IMR-90 (cell line): ENCODE data around the gene PGLYRP2. TPM values are rescaled to one million over a fixed set of nuclear protein-coding genes. Genes with fewer than 3 reads are reported as not detected.

Source experiments
- ATAC-seq: fragments of 200-7000 bp; cut with Tn5 transposase; 2 replicates; pipeline ENCODE4 v1.9.1; 2020; ENCODE audit warnings: low read depth, mild to moderate bottlenecking, moderate library complexity
- BruUV-seq: library from RNA; stranded (reverse); fragments of 400-500 nt; replicated peaks from 2 replicates; lab custom pipeline; 2021; lab: Mats Ljungman, UMichigan
- CTCF ChIA-PET: fragments of 300-600 bp; formaldehyde crosslinking; extraction: SDS; loops from one replicate; lab custom pipeline; 2021; ENCODE audit warnings: antibody characterized with exemption; lab: Yijun Ruan, JAX
- POLR2A ChIA-PET: fragments of 300-600 bp; sonication (Branson Sonifier 250); formaldehyde crosslinking; loops from one replicate; lab custom pipeline; 2022; ENCODE audit warnings: antibody characterized with exemption; ENCODE audit not compliant: unreplicated experiment; lab: Charles Lee
- DNase-seq: peaks from one replicate; pipeline ENCODE4 v3.0.0; 2013
- H2AFZ ChIP-seq: replicated peaks from 2 replicates; pipeline ENCODE3; 2013; ENCODE audit warnings: low read length, mild to moderate bottlenecking; ENCODE audit not compliant: poor library complexity
- H2AK5ac ChIP-seq: 2 replicates; pipeline ENCODE4 v1.6.1; 2013; ENCODE audit warnings: low read depth, low read length, inconsistent platforms
- H2AK9ac ChIP-seq: replicated peaks from 2 replicates; pipeline ENCODE3; 2013; ENCODE audit warnings: mild to moderate bottlenecking, low read depth, low read length, moderate library complexity; ENCODE audit not compliant: poor library complexity
- H2BK120ac ChIP-seq: 2 replicates; pipeline ENCODE4 v1.6.1; 2013; ENCODE audit warnings: low read depth, low read length, inconsistent platforms
- H2BK15ac ChIP-seq: 3 replicates; pipeline ENCODE4 v1.6.1; 2013; ENCODE audit warnings: low read depth, low read length, inconsistent platforms
- H2BK20ac ChIP-seq: 2 replicates; pipeline ENCODE4 v1.6.1; 2013; ENCODE audit warnings: low read depth, mild to moderate bottlenecking, inconsistent platforms, low read length, moderate library complexity
- H2BK5ac ChIP-seq: 2 replicates; pipeline ENCODE4 v1.6.1; 2013; ENCODE audit warnings: mild to moderate bottlenecking, low read depth, low read length, inconsistent platforms; ENCODE audit not compliant: poor library complexity, severe bottlenecking
- H3K14ac ChIP-seq: replicated peaks from 2 replicates; pipeline ENCODE4 v1.6.1; 2013; ENCODE audit warnings: low read depth, low read length, inconsistent platforms
- H3K18ac ChIP-seq: 2 replicates; pipeline ENCODE4 v1.6.1; 2013; ENCODE audit warnings: low read depth, low read length, control low read depth
- H3K23ac ChIP-seq: 2 replicates; pipeline ENCODE4 v1.6.1; 2013; ENCODE audit warnings: low read depth, low read length, inconsistent platforms
- H3K27ac ChIP-seq: 2 replicates; pipeline ENCODE4 v1.5.1; 2013; ENCODE audit warnings: mild to moderate bottlenecking, control low read depth, low read length; ENCODE audit not compliant: insufficient read depth
- H3K27me3 ChIP-seq: 2 replicates; pipeline ENCODE4 v1.6.1; 2013; ENCODE audit warnings: low read length; ENCODE audit not compliant: control insufficient read depth, insufficient read depth
- H3K36me3 ChIP-seq: 2 replicates; pipeline ENCODE4 v1.6.1; 2013; ENCODE audit warnings: low read length, mixed read lengths; ENCODE audit not compliant: control insufficient read depth, insufficient read depth
- H3K4ac ChIP-seq: 2 replicates; pipeline ENCODE4 v1.6.1; 2013; ENCODE audit warnings: low read depth, low read length, inconsistent platforms
- H3K4me1 ChIP-seq: 2 replicates; pipeline ENCODE4 v1.6.1; 2013; ENCODE audit warnings: low read length, mixed read lengths; ENCODE audit not compliant: control insufficient read depth, insufficient read depth
- H3K4me2 ChIP-seq: 2 replicates; pipeline ENCODE4 v1.6.1; 2013; ENCODE audit warnings: low read depth, mild to moderate bottlenecking, control low read depth, low read length, moderate library complexity
- H3K4me3 ChIP-seq: 2 replicates; pipeline ENCODE4 v1.5.1; 2013; ENCODE audit warnings: low read depth, mild to moderate bottlenecking, control low read depth, low read length, moderate library complexity; ENCODE audit not compliant: insufficient read depth
- H3K56ac ChIP-seq: 2 replicates; pipeline ENCODE4 v1.6.1; 2013; ENCODE audit warnings: low read length, inconsistent platforms; ENCODE audit not compliant: insufficient read depth; ENCODE audit errors: extremely low read depth
- H3K79me1 ChIP-seq, 2 experiments: 2 replicates each; pipeline ENCODE4 v1.6.1; 2013; ENCODE audit warnings: low read length in 2 of 2, inconsistent platforms in 1 of 2, low read depth in 1 of 2
- H3K9ac ChIP-seq: 2 replicates; pipeline ENCODE4 v1.6.1; 2013; ENCODE audit warnings: low read depth, low read length, control low read depth
- H3K9me1 ChIP-seq: 2 replicates; pipeline ENCODE4 v1.6.1; 2013; ENCODE audit warnings: low read length, inconsistent platforms; ENCODE audit not compliant: insufficient read depth
- H3K9me3 ChIP-seq: 2 replicates; pipeline ENCODE4 v1.6.1; 2013; ENCODE audit warnings: low read length; ENCODE audit not compliant: control insufficient read depth, insufficient read depth
- H4K20me1 ChIP-seq: 2 replicates; pipeline ENCODE4 v1.6.1; 2013; ENCODE audit warnings: low read length, inconsistent platforms; ENCODE audit not compliant: insufficient read depth
- H4K5ac ChIP-seq: 2 replicates; pipeline ENCODE4 v1.6.1; 2013; ENCODE audit warnings: mild to moderate bottlenecking, low read depth, low read length, control low read depth
- H4K8ac ChIP-seq, 2 experiments: 2 replicates each; pipeline ENCODE4 v1.6.1; 2013; ENCODE audit warnings: low read depth in 2 of 2, low read length in 2 of 2, control low read depth in 1 of 2, inconsistent platforms in 1 of 2
- H4K91ac ChIP-seq: 2 replicates; pipeline ENCODE4 v1.6.1; 2013; ENCODE audit warnings: low read depth, low read length, inconsistent platforms; ENCODE audit not compliant: insufficient read depth
- BHLHE40 ChIP-seq: fragments of 150-350 bp; IDR thresholded peaks from 2 replicates; pipeline ENCODE4 v1.6.1; 2016; ENCODE audit warnings: mild to moderate bottlenecking, low read depth, low read length
- CEBPB ChIP-seq: IDR thresholded peaks from 2 replicates; pipeline ENCODE4 v1.6.1; 2012; ENCODE audit warnings: low read depth, low read length, improper control_type of control experiment
- CHD1 ChIP-seq: IDR thresholded peaks from 2 replicates; pipeline ENCODE4 v1.6.1; 2012; ENCODE audit warnings: low read depth, low read length, improper control_type of control experiment
- ELK1 ChIP-seq: fragments of 150-350 bp; IDR thresholded peaks from 2 replicates; pipeline ENCODE4 v1.6.1; 2016; ENCODE audit warnings: low read depth, mild to moderate bottlenecking, low read length, moderate library complexity, borderline replicate concordance
- FOS ChIP-seq: fragments of 150-350 bp; IDR thresholded peaks from 2 replicates; pipeline ENCODE4 v1.6.1; 2016; ENCODE audit warnings: low read depth, low read length
- MAFK ChIP-seq: IDR thresholded peaks from 2 replicates; pipeline ENCODE4 v1.6.1; 2012; ENCODE audit warnings: low read depth, low read length, improper control_type of control experiment
- MAZ ChIP-seq: IDR thresholded peaks from 2 replicates; pipeline ENCODE4 v1.6.1; 2012; ENCODE audit warnings: low read depth, mild to moderate bottlenecking, low read length, improper control_type of control experiment, moderate library complexity, borderline replicate concordance
- MXI1 ChIP-seq: IDR thresholded peaks from 2 replicates; pipeline ENCODE4 v1.6.1; 2012; ENCODE audit warnings: low read depth, mild to moderate bottlenecking, low read length, moderate library complexity, borderline replicate concordance
- NFE2L2 ChIP-seq: fragments of 150-350 bp; IDR thresholded peaks from 2 replicates; pipeline ENCODE4 v1.6.1; 2016; ENCODE audit warnings: low read depth, mild to moderate bottlenecking, low read length
- POLR2A ChIP-seq: IDR thresholded peaks from 2 replicates; pipeline ENCODE4 v1.6.1; 2012; ENCODE audit warnings: mild to moderate bottlenecking, low read depth, low read length
- RCOR1 ChIP-seq: IDR thresholded peaks from 2 replicates; pipeline ENCODE4 v1.6.1; 2012; ENCODE audit warnings: mild to moderate bottlenecking, low read length, improper control_type of control experiment; ENCODE audit not compliant: insufficient replicate concordance
- RFX5 ChIP-seq: IDR thresholded peaks from 2 replicates; pipeline ENCODE4 v1.8.0; 2012; ENCODE audit warnings: low read depth, mild to moderate bottlenecking, low read length, moderate library complexity
- SMC3 ChIP-seq: fragments of 150-350 bp; IDR thresholded peaks from 2 replicates; pipeline ENCODE4 v1.6.1; 2016; ENCODE audit warnings: low read depth, mild to moderate bottlenecking, antibody characterized with exemption, low read length, moderate library complexity
- USF2 ChIP-seq: fragments of 150-350 bp; IDR thresholded peaks from 2 replicates; pipeline ENCODE4 v1.6.1; 2017; ENCODE audit warnings: mild to moderate bottlenecking, antibody characterized with exemption, low read length, low read depth
- WGBS, 2 experiments: methylation state at CpG; one replicate each; pipeline versions ENCODE4 v1.1.5 to v1.1.7; 2013; ENCODE audit warnings: missing lambda C conversion rate in 2 of 2; ENCODE audit not compliant: insufficient read length in 1 of 2; ENCODE audit errors: extremely low coverage in 2 of 2; 5-methylcytosine and 5-hydroxymethylcytosine counted together
- dilution Hi-C: fragments of 300-500 bp; cut with HindIII; formaldehyde crosslinking; loops from one replicate; pipeline ENCODE4 v1.14.3; 2018; ENCODE audit warnings: low sequenced_read_pairs; ENCODE audit not compliant: unreplicated experiment
- in situ Hi-C: fragments of 300-500 bp; cut with MboI; formaldehyde crosslinking; loops from 3 replicates; pipeline ENCODE4 v1.14.3; 2019; ENCODE audit warnings: low sequenced_read_pairs, inconsistent platforms, mixed read lengths
- intact Hi-C: fragments of 100-400 bp; cut with micrococcal nuclease; formaldehyde crosslinking; loops from 2 replicates; pipeline ENCODE4 v1.10.0; 2022
- polyA plus RNA-seq, 3 experiments: library from polyadenylated mRNA; depleted of rRNA; stranded (reverse); fragments of >200 nt; gene quantifications; 2 replicates each; pipeline ENCODE4 v1.2.3, GENCODE V29; 2012; ENCODE audit warnings: low replicate concordance in 1 of 3
- total RNA-seq: library from RNA; depleted of rRNA; stranded (reverse); fragments of >200 nt; gene quantifications from 2 replicates; pipeline ENCODE4 v1.2.3, GENCODE V29; 2012

PGLYRP2 gene
- total and polyA plus RNA-seq, 2 of the 4 experiments (the other 2 are of a cell fraction), result not detected

DNA sequence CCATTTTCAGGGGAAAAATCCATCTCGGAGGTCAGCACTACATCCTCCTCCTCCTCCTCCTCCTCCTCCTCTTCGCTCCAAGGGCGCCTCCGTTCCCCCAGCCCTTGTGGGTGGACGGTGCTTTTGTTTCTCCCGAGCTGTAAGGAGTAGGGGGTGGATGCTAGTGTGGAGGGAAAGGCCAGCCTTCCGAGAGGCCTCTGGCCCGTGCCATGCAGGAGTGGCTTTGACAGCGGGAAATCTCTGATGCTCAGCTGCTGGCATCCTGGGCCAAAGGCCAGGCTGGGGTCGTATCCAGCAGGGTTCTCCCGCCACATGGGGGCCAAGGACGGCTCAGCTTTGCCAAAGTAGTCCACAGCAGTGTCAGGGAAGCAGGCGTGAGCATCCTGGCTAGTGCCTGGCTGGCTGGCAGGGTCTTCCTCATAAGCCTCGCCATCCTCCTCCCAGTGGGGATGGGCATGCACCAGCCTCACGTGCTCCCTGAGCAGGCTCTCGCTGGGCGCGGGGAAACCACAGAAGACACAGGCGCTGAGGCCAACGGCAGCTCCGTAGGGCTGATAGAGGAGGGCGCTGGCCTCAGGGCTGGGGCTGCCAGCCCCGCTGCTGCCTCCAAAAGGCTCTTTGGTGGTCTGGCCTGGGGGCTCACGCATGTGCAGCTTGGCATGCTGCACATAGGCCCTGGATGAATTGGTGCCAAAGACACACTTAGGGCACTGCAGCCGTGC lies 40.1 kb downstream of the PGLYRP2 start (continued):
- TF ChIP-seq MAZ, result no peak

DNA sequence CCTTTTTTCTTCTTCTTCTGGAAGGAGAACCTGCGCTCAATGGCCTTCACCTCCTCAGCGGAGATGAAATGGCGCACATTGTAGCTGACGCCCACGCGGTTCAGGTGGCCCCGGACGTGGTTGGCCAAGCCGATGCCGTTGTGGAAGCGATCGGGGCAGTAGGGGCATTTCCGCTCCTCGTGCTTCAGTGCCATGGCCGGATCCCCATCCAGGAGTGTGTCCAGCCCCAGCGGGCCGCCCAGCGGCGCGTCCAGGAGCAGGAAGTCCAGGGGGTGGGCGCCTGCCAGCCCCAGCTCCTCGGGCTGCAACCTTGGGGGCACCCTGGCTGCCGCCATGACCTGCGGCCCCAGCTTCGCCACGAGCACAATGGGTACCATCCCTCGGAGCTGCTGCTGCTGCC lies 40.7 kb downstream of the PGLYRP2 start:
- dilution Hi-C loops (no loop called here), in situ Hi-C loops (loop anchor here (25.0 kb wide), 1 partner anchor 876 kb away; the partner anchor contains the start of gene NDUFB7), intact Hi-C loops (loop anchor here (5.0 kb wide), 1 partner anchor 346 kb away; no protein-coding TSS in a partner anchor)
- peaks cover 13% of the 10 kb centered on the region for H3K4me1 ChIP-seq
- no peak overlapping the region for H3K4me3 ChIP-seq
- no peak overlapping the region for H2AK9ac ChIP-seq
- no peak overlapping the region for H2AFZ ChIP-seq
- no peak overlapping the region for H2AK5ac ChIP-seq
- H3K9me1 ChIP-seq, result 0 out of 2 replicates have a peak, but pooled peaks cover 1% of the 10 kb centered on the region
- no peak overlapping the region for H3K18ac ChIP-seq
- no peak overlapping the region for H4K8ac ChIP-seq
- no peak overlapping the region for H2BK120ac ChIP-seq
- H3K27ac ChIP-seq, result no peak overlapping the region
- no peak overlapping the region for H3K4ac ChIP-seq
- DNase-seq (no peak), ATAC-seq (no peak)
- no peak overlapping the region for H2BK20ac ChIP-seq
- no peaks in the 10 kb centered on the region for H3K36me3 ChIP-seq
- no peak overlapping the region for H4K91ac ChIP-seq
- H4K5ac ChIP-seq, result no peak overlapping the region
- no peak overlapping the region for H3K4me2 ChIP-seq
- no peak overlapping the region for H2BK15ac ChIP-seq
- no peak overlapping the region for H3K23ac ChIP-seq
- ChIA-PET CTCF (no interaction called here), POLR2A (no interaction called here)
- no peak overlapping the region for H3K9ac ChIP-seq
- no CpG with 5 or more reads among the region's 27 CpGs for WGBS, 2 experiments
- no peak overlapping the region for H2BK5ac ChIP-seq
- H3K56ac ChIP-seq, result no peak overlapping the region
- H3K14ac ChIP-seq, result no peak overlapping the region
- no TSS peak for BruUV-seq
- H3K9me3 ChIP-seq, result no peaks in the 10 kb centered on the region
- H4K20me1 ChIP-seq, result no peaks in the 10 kb centered on the region
- no peaks in the 10 kb centered on the region; a peak in 1 of 4 replicates for H3K79me1 ChIP-seq
- no peaks in the 10 kb centered on the region for H3K27me3 ChIP-seq
- no peak for TF ChIP-seq SMC3
- no peak for TF ChIP-seq MAFK
- TF ChIP-seq CEBPB, result no peak
- no peak for TF ChIP-seq NFE2L2
- TF ChIP-seq RCOR1, result no peak
- no peak for TF ChIP-seq ELK1
- no peak for TF ChIP-seq RFX5
- no peak for TF ChIP-seq FOS
- TF ChIP-seq CHD1, result no peak
- TF ChIP-seq BHLHE40, result no peak
- no peak for TF ChIP-seq POLR2A
- TF ChIP-seq MXI1, result no peak
- no peak for TF ChIP-seq USF2
- no peak for TF ChIP-seq MAZ
